Measurements from ENCODE around the gene TNKS1BP1. TPM values are rescaled to one million over a fixed set of nuclear protein-coding genes. Genes with fewer than 3 reads are reported as not detected.

The TNKS1BP1 gene
- polyA plus RNA-seq, 2 donors, result 114 to 249 TPM

DNA sequence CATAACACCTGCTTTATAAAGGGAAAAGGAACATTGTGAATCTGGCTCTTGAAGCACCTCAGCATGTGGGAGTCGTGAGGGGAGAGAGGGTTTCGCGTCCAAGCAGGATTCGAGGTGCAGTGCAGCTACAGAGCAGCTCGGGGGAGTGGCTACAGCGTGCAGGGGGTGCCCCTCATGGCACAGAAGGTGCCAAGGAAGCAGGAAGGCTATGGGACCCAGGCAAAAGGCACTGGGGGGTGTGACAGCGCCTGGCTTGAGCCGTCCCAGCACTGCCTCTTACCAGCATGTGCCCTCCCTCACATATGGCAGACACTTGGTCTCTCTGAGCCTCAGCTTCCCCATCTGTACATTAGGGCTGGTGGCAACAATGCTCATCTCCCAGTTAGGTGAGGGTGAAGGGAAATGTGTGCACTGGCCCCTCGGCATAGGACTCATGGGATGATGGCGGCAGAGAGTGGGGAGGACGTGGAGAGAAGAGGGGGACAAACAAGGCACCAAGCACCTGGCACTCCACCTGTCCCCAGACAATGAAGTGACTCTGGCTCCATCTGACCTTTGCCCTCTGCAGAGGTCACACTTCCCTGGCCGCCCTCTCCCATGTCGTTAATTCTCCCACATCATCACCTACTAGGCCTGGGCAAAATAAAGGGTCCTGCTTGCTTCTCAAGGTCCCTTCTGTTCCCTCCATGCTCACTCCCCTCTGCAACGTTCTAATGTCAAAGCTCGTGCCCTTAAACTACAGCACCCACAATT is 10.4 kb downstream of the TNKS1BP1 start:
- peaks cover 19 to 37% of the 10 kb centered on the region in 2 donors for H3K4me1 ChIP-seq (ENCODE audit: control insufficient read depth in 2 of 2, insufficient read depth in 2 of 2, low read length in 1 of 2)
- H3K36me3 ChIP-seq (ENCODE audit: control insufficient read depth in 2 of 2, insufficient read depth in 2 of 2, low read length in 1 of 2), result peaks cover 16 to 72% of the 10 kb centered on the region in 2 donors
- H3K27ac ChIP-seq (ENCODE audit: low read depth in 2 of 2, low read length in 1 of 2), result no peak overlapping the region

GRCh38 chr11:57313788-57314135 is 11.0 kb downstream of the TNKS1BP1 start:
- no peaks in the 10 kb centered on the region for H3K9me3 ChIP-seq (ENCODE audit: control insufficient read depth in 2 of 2, insufficient read depth in 1 of 2, low read depth in 1 of 2, low read length in 1 of 2)
- H3K4me3 ChIP-seq (ENCODE audit: low read depth in 1 of 2, low read length in 2 of 2), result no peak overlapping the region
- peaks cover 17 to 43% of the 10 kb centered on the region in 2 donors for H3K4me1 ChIP-seq (ENCODE audit: control insufficient read depth in 2 of 2, insufficient read depth in 2 of 2, low read length in 1 of 2)
- no peaks in the 10 kb centered on the region for H3K27me3 ChIP-seq (ENCODE audit: control insufficient read depth in 1 of 2, insufficient read depth in 2 of 2, low read length in 2 of 2)
- H3K36me3 ChIP-seq (ENCODE audit: control insufficient read depth in 2 of 2, insufficient read depth in 2 of 2, low read length in 1 of 2), result peaks cover 16 to 74% of the 10 kb centered on the region in 2 donors
- 81 to 82% methylated on average over 8 of the region's 8 CpGs for WGBS, 2 donors
- peak overlapping the region in 1 of 2 donors; percentile 37 for H3K27ac ChIP-seq (ENCODE audit: low read depth in 2 of 2, low read length in 1 of 2)

More for the DNA sequence above, 10.4 kb downstream of the TNKS1BP1 start:
- no peaks in the 10 kb centered on the region for H3K9me3 ChIP-seq (ENCODE audit: control insufficient read depth in 2 of 2, insufficient read depth in 1 of 2, low read depth in 1 of 2, low read length in 1 of 2)
- WGBS, 2 donors, result 82% methylated on average over 15 of the region's 15 CpGs
- H3K27me3 ChIP-seq (ENCODE audit: control insufficient read depth in 1 of 2, insufficient read depth in 2 of 2, low read length in 2 of 2), result no peaks in the 10 kb centered on the region
- H3K4me3 ChIP-seq (ENCODE audit: low read depth in 1 of 2, low read length in 2 of 2), result no peak overlapping the region

- H3K27me3 ChIP-seq (ENCODE audit: control insufficient read depth in 1 of 2, insufficient read depth in 2 of 2, low read length in 2 of 2), result no peaks in the 10 kb centered on the region
- H3K27ac ChIP-seq (ENCODE audit: low read depth in 2 of 2, low read length in 1 of 2), result peak overlapping the region; percentile 6 to 94
- 65 to 66% methylated on average over 25 to 26 of the region's 26 CpGs for WGBS, 2 donors
- H3K36me3 ChIP-seq (ENCODE audit: control insufficient read depth in 2 of 2, insufficient read depth in 2 of 2, low read length in 1 of 2), result peaks cover 16 to 70% of the 10 kb centered on the region in 2 donors
- H3K4me3 ChIP-seq (ENCODE audit: low read depth in 1 of 2, low read length in 2 of 2), result no peak overlapping the region
- no peaks in the 10 kb centered on the region for H3K9me3 ChIP-seq (ENCODE audit: control insufficient read depth in 2 of 2, insufficient read depth in 1 of 2, low read depth in 1 of 2, low read length in 1 of 2)
- H3K4me1 ChIP-seq (ENCODE audit: control insufficient read depth in 2 of 2, insufficient read depth in 2 of 2, low read length in 1 of 2), result peaks cover 21 to 43% of the 10 kb centered on the region in 2 donors
Observed at GRCh38 chr11:57313071-57313787, 11.5 kb downstream of the TNKS1BP1 start.

GRCh38 chr11:57312511-57313021 is 12.2 kb downstream of the TNKS1BP1 start:
- H3K9me3 ChIP-seq (ENCODE audit: control insufficient read depth in 2 of 2, insufficient read depth in 1 of 2, low read depth in 1 of 2, low read length in 1 of 2), result no peaks in the 10 kb centered on the region
- peaks cover 16 to 63% of the 10 kb centered on the region in 2 donors for H3K36me3 ChIP-seq (ENCODE audit: control insufficient read depth in 2 of 2, insufficient read depth in 2 of 2, low read length in 1 of 2)
- peaks cover 21 to 44% of the 10 kb centered on the region in 2 donors for H3K4me1 ChIP-seq (ENCODE audit: control insufficient read depth in 2 of 2, insufficient read depth in 2 of 2, low read length in 1 of 2)
- no peaks in the 10 kb centered on the region for H3K27me3 ChIP-seq (ENCODE audit: control insufficient read depth in 1 of 2, insufficient read depth in 2 of 2, low read length in 2 of 2)
- no peak overlapping the region for H3K4me3 ChIP-seq (ENCODE audit: low read depth in 1 of 2, low read length in 2 of 2)
- H3K27ac ChIP-seq (ENCODE audit: low read depth in 2 of 2, low read length in 1 of 2), result peak overlapping the region; percentile 94 to 95
- 72 to 79% methylated on average over 10 of the region's 10 CpGs for WGBS, 2 donors

DNA sequence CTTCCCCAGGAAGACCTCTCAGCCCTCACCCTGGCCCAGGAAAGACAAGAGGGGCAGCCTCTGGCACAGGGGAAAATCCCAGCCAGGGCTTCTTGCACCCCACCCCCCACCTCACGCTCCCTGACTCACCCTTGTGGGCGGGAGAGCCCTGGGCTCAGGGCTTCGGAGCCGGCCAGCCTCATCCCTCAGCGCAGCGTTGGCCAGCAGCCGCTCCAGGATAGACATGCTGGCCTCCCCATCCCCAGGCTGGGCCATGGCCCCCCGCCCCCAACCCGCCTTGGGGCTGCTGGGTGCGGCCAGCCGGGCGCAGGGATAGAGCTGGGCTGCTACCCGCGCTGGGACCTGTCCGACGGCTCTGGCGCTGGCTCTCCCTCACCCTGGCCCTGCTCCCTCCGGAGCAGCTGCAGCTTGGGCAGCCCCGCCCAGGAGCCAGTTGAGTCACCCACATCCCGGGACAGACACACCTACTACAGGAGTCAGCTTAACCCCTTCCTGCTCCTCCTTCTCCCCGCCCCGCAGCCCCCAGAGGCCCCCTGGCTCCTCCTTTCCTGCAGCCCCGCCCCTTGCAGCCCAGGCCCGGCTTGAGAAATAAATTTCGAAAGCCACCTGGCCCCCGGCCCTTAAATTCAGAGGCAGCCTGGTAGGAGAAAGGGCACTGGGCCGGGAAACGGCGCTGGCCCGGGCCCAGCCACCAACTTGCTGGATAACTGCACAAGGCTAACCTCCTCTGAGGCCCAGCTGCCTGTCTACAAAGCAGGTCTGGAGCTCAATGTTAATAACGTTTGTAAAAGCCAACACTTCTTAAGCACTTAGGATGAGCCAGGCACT is 13.4 kb downstream of the TNKS1BP1 start:
- no peaks in the 10 kb centered on the region for H3K27me3 ChIP-seq (ENCODE audit: control insufficient read depth in 1 of 2, insufficient read depth in 2 of 2, low read length in 2 of 2)
- peaks cover 17 to 42% of the 10 kb centered on the region in 2 donors for H3K4me1 ChIP-seq (ENCODE audit: control insufficient read depth in 2 of 2, insufficient read depth in 2 of 2, low read length in 1 of 2)
- peak overlapping the region; percentile 57 for H3K4me3 ChIP-seq (ENCODE audit: low read depth in 1 of 2, low read length in 2 of 2)
- H3K9me3 ChIP-seq (ENCODE audit: control insufficient read depth in 2 of 2, insufficient read depth in 1 of 2, low read depth in 1 of 2, low read length in 1 of 2), result no peaks in the 10 kb centered on the region
- 1 to 2% methylated on average over 26 to 31 of the region's 31 CpGs for WGBS, 2 donors
- H3K36me3 ChIP-seq (ENCODE audit: control insufficient read depth in 2 of 2, insufficient read depth in 2 of 2, low read length in 1 of 2), result peaks cover 10 to 51% of the 10 kb centered on the region in 2 donors
- H3K27ac ChIP-seq (ENCODE audit: low read depth in 2 of 2, low read length in 1 of 2), result peak overlapping the region; percentile 94 to 95

- no peaks in the 10 kb centered on the region for H3K9me3 ChIP-seq (ENCODE audit: control insufficient read depth in 2 of 2, insufficient read depth in 1 of 2, low read depth in 1 of 2, low read length in 1 of 2)
- 24 to 26% methylated on average over 6 of the region's 6 CpGs for WGBS, 2 donors
- H3K4me3 ChIP-seq (ENCODE audit: low read depth in 1 of 2, low read length in 2 of 2), result peak overlapping the region; percentile 57
- H3K27me3 ChIP-seq (ENCODE audit: control insufficient read depth in 1 of 2, insufficient read depth in 2 of 2, low read length in 2 of 2), result no peaks in the 10 kb centered on the region
- H3K4me1 ChIP-seq (ENCODE audit: control insufficient read depth in 2 of 2, insufficient read depth in 2 of 2, low read length in 1 of 2), result peaks cover 17 to 40% of the 10 kb centered on the region in 2 donors
- H3K27ac ChIP-seq (ENCODE audit: low read depth in 2 of 2, low read length in 1 of 2), result peak overlapping the region; percentile 94 to 95
- H3K36me3 ChIP-seq (ENCODE audit: control insufficient read depth in 2 of 2, insufficient read depth in 2 of 2, low read length in 1 of 2), result peaks cover 10 to 46% of the 10 kb centered on the region in 2 donors
Observed at GRCh38 chr11:57310630-57311086, 14.1 kb downstream of the TNKS1BP1 start.

- Histone ChIP-seq H3K36me3 (ENCODE audit: control insufficient read depth in 2 of 2, insufficient read depth in 2 of 2, low read length in 1 of 2) (peaks cover 10 to 44% of the 10 kb centered on the region in 2 donors), H3K27me3 (ENCODE audit: control insufficient read depth in 1 of 2, insufficient read depth in 2 of 2, low read length in 2 of 2) (no peaks in the 10 kb centered on the region), H3K4me3 (ENCODE audit: low read depth in 1 of 2, low read length in 2 of 2) (peak overlapping the region in 1 of 2 donors; percentile 57), H3K9me3 (ENCODE audit: control insufficient read depth in 2 of 2, insufficient read depth in 1 of 2, low read depth in 1 of 2, low read length in 1 of 2) (no peaks in the 10 kb centered on the region), H3K27ac (ENCODE audit: low read depth in 2 of 2, low read length in 1 of 2) (peak overlapping the region; percentile 94 to 95), H3K4me1 (ENCODE audit: control insufficient read depth in 2 of 2, insufficient read depth in 2 of 2, low read length in 1 of 2) (peaks cover 17 to 44% of the 10 kb centered on the region in 2 donors)
- WGBS, 2 donors, result 54 to 59% methylated on average over 6 of the region's 6 CpGs
Observed at GRCh38 chr11:57310091-57310490, 14.7 kb downstream of the TNKS1BP1 start.

GRCh38 chr11:57309106-57310059 is 15.4 kb downstream of the TNKS1BP1 start:
- no peaks in the 10 kb centered on the region for H3K27me3 ChIP-seq (ENCODE audit: control insufficient read depth in 1 of 2, insufficient read depth in 2 of 2, low read length in 2 of 2)
- peaks cover 17 to 51% of the 10 kb centered on the region in 2 donors for H3K4me1 ChIP-seq (ENCODE audit: control insufficient read depth in 2 of 2, insufficient read depth in 2 of 2, low read length in 1 of 2)
- WGBS, 2 donors, result 76 to 80% methylated on average over 24 of the region's 24 CpGs
- no peak overlapping the region for H3K4me3 ChIP-seq (ENCODE audit: low read depth in 1 of 2, low read length in 2 of 2)
- H3K36me3 ChIP-seq (ENCODE audit: control insufficient read depth in 2 of 2, insufficient read depth in 2 of 2, low read length in 1 of 2), result peaks cover 10 to 41% of the 10 kb centered on the region in 2 donors
- H3K27ac ChIP-seq (ENCODE audit: low read depth in 2 of 2, low read length in 1 of 2), result peak overlapping the region; percentile 94 to 95
- no peaks in the 10 kb centered on the region for H3K9me3 ChIP-seq (ENCODE audit: control insufficient read depth in 2 of 2, insufficient read depth in 1 of 2, low read depth in 1 of 2, low read length in 1 of 2)
